GM20431 (cell line): ENCODE measurements around the gene SRC.

Source experiments
- in situ Hi-C: fragments of 300-500 bp; cut with MseI, MboI; formaldehyde crosslinking; loops from one replicate; pipeline ENCODE4 v1.15.0; 2020; ENCODE audit warnings: low sequenced_read_pairs; ENCODE audit not compliant: unreplicated experiment

The SRC gene

GRCh38 chr20:37436527-37437186 is 90.7 kb downstream of the SRC start:
- in situ Hi-C loops, result no loop called here

DNA sequence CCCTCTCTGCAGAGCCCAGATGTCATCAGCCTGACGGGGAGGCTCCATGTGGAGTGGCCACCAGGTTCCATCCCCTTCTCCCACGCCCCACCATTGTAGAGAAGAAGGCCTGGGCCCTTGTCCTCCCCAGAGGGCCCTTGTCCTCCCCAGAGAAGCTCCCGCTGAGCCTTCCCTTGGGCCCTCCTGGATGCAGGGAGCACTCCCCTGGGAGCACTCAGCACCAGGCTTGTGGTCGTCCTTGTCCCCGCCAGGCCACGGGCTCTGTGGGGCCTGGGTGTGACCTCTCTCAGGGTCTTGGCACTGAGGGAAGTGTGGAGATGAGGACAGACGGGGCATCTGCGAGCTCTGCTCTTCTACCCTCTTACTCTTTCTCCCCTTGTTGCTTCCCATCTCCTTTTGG is 91.7 kb downstream of the SRC start:
- in situ Hi-C loops, result no loop called here

DNA sequence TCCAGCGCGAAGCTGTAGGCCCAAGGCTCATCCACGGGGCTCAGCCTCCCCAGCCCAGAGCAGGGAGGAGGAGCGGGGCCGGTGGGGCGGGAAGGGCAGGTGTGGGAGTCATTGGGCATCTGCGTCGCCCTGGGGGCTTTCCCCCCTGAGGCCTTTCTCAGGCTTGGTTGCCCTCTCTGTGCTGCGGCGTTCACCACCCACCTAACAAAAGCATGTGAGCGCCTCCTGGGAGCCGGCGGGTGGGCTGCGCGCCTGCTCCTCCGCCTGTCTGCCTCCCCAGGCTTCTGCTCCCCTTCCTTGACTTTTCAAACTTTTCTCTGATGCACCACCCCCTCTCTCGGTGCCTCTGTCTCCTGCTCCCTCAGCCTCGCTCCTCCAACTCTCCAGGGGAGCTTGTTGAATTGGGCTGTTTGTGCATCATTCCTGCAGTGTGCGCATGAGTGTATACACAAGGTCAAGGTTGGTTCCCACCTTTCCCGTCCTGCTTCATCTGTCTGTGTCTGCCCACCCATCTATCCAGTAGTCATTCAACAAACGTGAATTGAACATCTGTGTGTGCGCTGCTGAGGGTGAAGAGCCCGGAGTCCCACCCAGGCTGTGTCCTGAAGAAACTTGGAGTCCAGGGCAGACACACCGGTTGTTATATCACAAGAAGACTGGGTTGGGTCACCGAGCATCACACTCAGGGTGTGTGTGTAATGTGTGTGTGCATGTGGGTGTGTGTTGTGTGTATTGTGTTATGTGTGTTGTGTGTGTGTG is 92.7 kb downstream of the SRC start:
- in situ Hi-C loops, result no loop called here

DNA sequence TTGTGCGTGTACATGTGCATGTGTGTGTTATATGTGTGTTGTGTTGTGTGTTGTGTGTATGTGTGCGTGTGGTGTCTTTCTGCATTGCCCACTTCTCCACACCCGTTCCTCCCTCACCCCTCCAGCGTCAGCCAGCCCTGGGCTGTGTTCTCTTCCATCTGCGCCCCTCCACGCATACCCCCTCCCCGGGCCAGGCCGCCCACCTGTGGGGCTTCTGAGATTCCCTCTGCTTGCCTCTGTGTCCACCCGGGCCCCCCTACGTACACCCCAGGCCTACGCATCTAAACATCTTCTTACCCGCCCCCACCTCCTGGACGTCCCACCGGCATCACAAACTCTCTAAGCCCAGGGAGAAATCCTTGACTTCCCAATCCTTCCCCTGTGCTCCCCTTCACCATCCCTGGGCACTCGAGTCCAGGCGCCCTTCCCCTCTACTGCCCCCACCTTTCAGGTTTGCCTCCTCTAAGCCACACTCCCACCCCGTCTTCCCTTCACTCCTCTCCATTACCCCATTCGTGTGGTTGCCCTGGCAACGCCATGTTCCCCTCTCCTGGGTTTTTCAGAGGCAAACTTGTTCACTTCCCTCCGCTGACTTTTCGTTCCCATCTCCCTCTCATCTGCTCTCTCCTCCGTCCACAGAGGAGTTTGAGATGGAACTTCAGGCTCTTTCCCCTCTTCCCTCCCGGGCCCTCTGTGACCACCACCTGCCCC is 93.4 kb downstream of the SRC start:
- in situ Hi-C loops, result no loop called here

GRCh38 chr20:37441023-37441422 is 95.1 kb downstream of the SRC start:
- in situ Hi-C loops, result no loop called here

GRCh38 chr20:37442547-37442946 is 96.6 kb downstream of the SRC start:
- in situ Hi-C loops, result no loop called here

DNA sequence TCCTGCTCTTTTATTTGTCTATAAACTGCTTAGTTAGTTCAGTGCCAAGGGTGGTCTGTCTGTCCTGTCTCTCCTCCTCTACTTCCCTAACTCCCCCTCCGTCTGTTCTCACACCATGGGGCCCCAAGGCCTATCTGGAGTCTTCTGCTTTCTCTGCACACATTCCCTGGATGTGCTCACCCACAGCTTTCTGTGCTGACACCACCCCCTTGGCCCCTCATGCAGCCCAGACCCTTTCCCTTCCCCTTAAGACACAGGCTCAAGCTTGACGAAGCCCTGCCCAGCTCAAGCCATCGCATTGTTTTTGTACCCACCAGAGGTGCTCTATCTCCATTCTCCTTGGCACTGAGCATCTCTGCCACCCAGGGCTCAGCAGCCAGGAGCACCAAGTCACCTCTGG is 97.0 kb downstream of the SRC start:
- in situ Hi-C loops, result no loop called here

GRCh38 chr20:37443596-37443995 is 97.7 kb downstream of the SRC start:
- in situ Hi-C loops, result no loop called here

GRCh38 chr20:37445041-37445440 is 99.1 kb downstream of the SRC start:
- in situ Hi-C loops, result no loop called here

DNA sequence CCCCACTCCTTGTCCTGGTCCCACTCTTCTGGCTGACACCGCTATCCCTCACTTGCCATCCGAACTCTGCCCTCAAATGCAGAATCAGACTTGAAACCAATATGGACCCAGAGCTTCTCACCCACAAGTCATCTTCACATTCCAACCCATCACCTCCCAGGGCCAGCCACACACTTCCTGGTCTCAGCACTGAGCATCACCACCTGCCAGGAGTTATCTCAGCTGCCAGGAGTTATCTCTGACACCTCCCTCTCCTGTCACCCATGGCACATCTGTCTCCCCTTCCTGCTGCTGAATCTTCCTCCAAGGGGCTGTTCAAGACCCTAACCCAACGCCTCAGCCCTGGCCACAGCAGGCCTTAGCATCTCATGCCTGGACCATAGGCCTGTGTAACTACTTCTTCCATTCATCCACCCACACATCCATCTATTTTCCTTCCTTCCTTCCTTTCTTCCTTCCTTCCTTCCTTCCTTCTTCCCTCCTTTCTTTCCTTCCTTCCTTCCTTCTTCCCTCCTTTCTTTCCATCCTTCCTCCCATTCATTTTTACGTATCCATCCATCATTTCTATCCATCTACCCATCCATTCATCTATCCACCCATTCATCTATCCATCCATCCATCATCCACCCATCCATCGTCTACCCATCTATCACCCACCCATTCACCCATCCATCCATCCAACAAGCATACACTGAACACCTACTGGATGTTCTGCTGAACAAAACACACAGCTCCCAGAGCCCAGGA is 100.5 kb downstream of the SRC start:
- in situ Hi-C loops, result no loop called here

DNA sequence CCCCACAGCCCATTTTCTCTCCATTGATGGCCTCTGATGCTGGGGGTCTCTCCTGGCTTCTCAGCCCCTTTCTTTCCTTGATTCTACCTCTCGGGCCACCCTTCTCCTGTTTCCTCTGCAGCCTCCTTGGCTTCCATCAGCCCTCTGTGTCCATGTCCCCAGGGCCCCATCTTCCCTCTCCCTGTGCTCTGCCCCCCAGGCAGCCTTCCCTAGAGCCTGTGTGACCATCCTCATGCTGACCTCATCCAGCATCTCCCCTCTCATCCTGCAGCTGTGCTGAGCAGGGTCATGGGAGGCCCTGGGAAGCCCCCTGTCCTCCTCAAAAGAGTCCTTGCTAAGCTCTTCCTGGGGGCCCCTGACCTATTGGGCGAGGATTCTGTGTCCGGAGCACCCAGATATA is 101.7 kb downstream of the SRC start:
- in situ Hi-C loops, result no loop called here

GRCh38 chr20:37449276-37449675 is 103.3 kb downstream of the SRC start:
- in situ Hi-C loops, result no loop called here

GRCh38 chr20:37450344-37450743 is 104.4 kb downstream of the SRC start:
- in situ Hi-C loops, result no loop called here

DNA sequence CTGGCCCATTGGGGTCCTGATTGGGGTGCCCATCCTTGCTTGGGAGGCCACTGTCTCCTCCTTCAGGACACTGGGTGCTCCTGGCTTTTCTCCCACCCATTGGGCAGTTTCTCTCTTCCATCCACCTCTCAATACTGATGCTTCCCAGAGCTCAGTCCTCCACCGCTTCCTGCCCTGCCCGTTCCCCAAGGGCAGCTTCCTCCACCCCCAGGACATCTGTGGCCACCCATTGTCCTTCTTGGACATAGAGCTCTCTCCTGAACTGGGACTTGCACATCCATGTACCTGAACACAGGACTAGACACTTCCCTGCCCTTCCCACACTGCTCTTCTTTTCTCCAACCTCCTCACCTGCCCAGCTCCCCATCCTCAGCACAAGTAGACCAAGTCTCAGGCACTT is 105.7 kb downstream of the SRC start:
- in situ Hi-C loops, result no loop called here

GRCh38 chr20:37452236-37452635 is 106.3 kb downstream of the SRC start:
- in situ Hi-C loops, result no loop called here

GRCh38 chr20:37453288-37453687 is 107.3 kb downstream of the SRC start:
- in situ Hi-C loops, result no loop called here

- in situ Hi-C loops, result no loop called here
These were observed 107.9 kb downstream of the SRC start for GRCh38 chr20:37453836-37454235.

DNA sequence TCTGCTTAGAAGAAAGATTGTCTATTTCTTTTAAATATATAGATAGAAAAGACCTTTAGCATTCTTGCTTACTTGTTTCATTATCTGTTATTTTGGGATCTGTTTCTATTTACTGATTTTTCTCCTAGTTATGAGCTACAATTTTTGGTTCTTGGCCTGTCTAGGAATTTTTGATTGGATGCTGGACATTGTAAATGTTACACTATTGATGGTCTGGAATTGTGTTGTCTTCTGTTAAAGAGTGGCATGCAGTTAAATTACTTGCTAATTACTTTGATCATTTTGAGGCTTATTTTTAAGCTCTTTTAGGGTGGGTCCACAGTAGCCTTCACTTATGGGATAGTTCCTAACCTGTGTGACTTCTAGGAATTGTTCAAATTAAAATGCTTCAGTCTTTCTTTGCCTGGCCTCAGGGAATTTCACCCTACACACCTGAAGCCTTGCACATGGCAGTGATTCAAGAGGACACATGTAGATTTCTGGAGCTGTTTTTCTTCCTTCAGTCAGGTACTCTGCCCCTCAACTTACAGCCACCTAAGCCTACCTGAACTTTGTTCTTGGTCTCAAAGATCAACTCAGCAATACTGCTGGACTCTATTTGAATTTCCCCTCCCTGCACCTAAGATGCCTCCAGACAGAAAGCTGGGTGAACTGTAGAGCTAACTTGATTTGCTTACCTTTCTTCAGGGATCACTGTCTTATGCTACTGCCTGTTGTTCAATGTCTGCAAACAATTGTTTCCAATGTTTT is 108.9 kb downstream of the SRC start:
- in situ Hi-C loops, result no loop called here
